HL-60 (cell line): ENCODE results near the gene DENND4B.

Source experiments
- TF ChIP-seq, protein P1 (sequence below): IDR thresholded peaks from one replicate; pipeline ENCODE4 v1.5.1; 2011; ENCODE audit warnings: low read length, control low read depth, inconsistent platforms; ENCODE audit not compliant: insufficient read depth
- TF ChIP-seq, protein P2 (sequence below): IDR thresholded peaks from 2 replicates; pipeline ENCODE4 v1.6.1; 2012; ENCODE audit warnings: low read depth; ENCODE audit not compliant: insufficient replicate concordance

DNA sequence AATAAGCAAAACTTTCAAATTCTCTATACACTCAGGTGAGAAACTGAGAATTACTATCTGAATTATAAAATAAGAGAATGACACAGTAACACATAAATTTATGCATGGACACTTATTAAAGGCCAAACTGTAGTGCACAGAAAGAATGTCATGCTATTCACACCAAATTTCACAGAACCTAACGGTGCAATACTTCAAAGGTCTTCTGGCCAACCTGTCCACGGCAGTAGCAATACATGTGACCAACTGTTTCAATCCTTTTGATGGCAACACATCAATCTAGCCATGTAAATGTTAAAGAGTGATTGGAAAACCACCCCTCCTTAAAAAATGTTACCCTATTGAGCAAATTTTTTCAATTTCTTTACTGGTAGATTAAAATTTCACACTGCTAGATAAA, 34.2 kb downstream of the DENND4B start:
- TF ChIP-seq, protein P1, sequence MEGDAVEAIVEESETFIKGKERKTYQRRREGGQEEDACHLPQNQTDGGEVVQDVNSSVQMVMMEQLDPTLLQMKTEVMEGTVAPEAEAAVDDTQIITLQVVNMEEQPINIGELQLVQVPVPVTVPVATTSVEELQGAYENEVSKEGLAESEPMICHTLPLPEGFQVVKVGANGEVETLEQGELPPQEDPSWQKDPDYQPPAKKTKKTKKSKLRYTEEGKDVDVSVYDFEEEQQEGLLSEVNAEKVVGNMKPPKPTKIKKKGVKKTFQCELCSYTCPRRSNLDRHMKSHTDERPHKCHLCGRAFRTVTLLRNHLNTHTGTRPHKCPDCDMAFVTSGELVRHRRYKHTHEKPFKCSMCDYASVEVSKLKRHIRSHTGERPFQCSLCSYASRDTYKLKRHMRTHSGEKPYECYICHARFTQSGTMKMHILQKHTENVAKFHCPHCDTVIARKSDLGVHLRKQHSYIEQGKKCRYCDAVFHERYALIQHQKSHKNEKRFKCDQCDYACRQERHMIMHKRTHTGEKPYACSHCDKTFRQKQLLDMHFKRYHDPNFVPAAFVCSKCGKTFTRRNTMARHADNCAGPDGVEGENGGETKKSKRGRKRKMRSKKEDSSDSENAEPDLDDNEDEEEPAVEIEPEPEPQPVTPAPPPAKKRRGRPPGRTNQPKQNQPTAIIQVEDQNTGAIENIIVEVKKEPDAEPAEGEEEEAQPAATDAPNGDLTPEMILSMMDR = no peak
- TF ChIP-seq, protein P2, sequence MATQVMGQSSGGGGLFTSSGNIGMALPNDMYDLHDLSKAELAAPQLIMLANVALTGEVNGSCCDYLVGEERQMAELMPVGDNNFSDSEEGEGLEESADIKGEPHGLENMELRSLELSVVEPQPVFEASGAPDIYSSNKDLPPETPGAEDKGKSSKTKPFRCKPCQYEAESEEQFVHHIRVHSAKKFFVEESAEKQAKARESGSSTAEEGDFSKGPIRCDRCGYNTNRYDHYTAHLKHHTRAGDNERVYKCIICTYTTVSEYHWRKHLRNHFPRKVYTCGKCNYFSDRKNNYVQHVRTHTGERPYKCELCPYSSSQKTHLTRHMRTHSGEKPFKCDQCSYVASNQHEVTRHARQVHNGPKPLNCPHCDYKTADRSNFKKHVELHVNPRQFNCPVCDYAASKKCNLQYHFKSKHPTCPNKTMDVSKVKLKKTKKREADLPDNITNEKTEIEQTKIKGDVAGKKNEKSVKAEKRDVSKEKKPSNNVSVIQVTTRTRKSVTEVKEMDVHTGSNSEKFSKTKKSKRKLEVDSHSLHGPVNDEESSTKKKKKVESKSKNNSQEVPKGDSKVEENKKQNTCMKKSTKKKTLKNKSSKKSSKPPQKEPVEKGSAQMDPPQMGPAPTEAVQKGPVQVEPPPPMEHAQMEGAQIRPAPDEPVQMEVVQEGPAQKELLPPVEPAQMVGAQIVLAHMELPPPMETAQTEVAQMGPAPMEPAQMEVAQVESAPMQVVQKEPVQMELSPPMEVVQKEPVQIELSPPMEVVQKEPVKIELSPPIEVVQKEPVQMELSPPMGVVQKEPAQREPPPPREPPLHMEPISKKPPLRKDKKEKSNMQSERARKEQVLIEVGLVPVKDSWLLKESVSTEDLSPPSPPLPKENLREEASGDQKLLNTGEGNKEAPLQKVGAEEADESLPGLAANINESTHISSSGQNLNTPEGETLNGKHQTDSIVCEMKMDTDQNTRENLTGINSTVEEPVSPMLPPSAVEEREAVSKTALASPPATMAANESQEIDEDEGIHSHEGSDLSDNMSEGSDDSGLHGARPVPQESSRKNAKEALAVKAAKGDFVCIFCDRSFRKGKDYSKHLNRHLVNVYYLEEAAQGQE = no peak
